Glutamatergic neuron (in vitro differentiated cells): ENCODE results near the gene AMN. TPM values are rescaled to one million over a fixed set of nuclear protein-coding genes. Genes with fewer than 3 reads are reported as not detected.

Source experiments
- DNase-seq: peaks from one replicate; pipeline ENCODE4 v3.0.0; 2022
- H3K27ac Mint-ChIP-seq: one replicate; pipeline ENCODE4 v1.8.0; 2020; ENCODE audit warnings: mild to moderate bottlenecking, mixed read lengths, inconsistent platforms; ENCODE audit not compliant: unreplicated experiment
- H3K27me3 Mint-ChIP-seq: one replicate; pipeline ENCODE4 v1.8.0; 2020; ENCODE audit warnings: mild to moderate bottlenecking, moderate library complexity, mixed read lengths, inconsistent platforms; ENCODE audit not compliant: unreplicated experiment
- H3K36me3 Mint-ChIP-seq: one replicate; pipeline ENCODE4 v1.8.0; 2020; ENCODE audit warnings: mild to moderate bottlenecking, mixed read lengths, inconsistent platforms; ENCODE audit not compliant: unreplicated experiment
- H3K4me1 Mint-ChIP-seq: one replicate; pipeline ENCODE4 v1.8.0; 2020; ENCODE audit warnings: mild to moderate bottlenecking, low read depth, mixed read lengths, inconsistent platforms; ENCODE audit not compliant: unreplicated experiment
- H3K4me3 Mint-ChIP-seq: one replicate; pipeline ENCODE4 v1.8.0; 2020; ENCODE audit warnings: mild to moderate bottlenecking, mixed read lengths, inconsistent platforms; ENCODE audit not compliant: unreplicated experiment
- H3K9me3 Mint-ChIP-seq: one replicate; pipeline ENCODE4 v1.8.0; 2020; ENCODE audit warnings: mild to moderate bottlenecking, moderate library complexity, mixed read lengths, inconsistent platforms; ENCODE audit not compliant: unreplicated experiment
- CTCF ChIP-seq: fragments of 200-600 bp; sonication (generic); IDR thresholded peaks from one replicate; pipeline ENCODE4 v1.5.0; 2021; ENCODE audit not compliant: partially characterized antibody, unreplicated experiment
- total RNA-seq: library from RNA; stranded (reverse); fragmentation: NEBNext Ultra II Directional; extraction: Animal tissue kit (Norgen Biotek cat#: 25700); gene quantifications from one replicate; pipeline ENCODE4 v1.2.1, GENCODE V29; 2021; ENCODE audit not compliant: unreplicated experiment

The AMN gene
- total RNA-seq, 1 donor from 2014 or later: 0.34 TPM

- Mint-ChIP-seq H3K4me3 (no peak overlapping the region), H3K27me3 (peaks cover 12% of the 10 kb centered on the region), H3K9me3 (peaks cover 10% of the 10 kb centered on the region), H3K27ac (no peak overlapping the region), H3K36me3 (no peaks in the 10 kb centered on the region), H3K4me1 (peaks cover 5% of the 10 kb centered on the region)
- no peak for DNase-seq
- no peak for TF ChIP-seq CTCF
Observed at GRCh38 chr14:102927878-102928411, 5.5 kb downstream of the AMN start.

GRCh38 chr14:102928412-102929240 lies 6.2 kb downstream of the AMN start:
- peak; percentile 76 for DNase-seq
- H3K9me3 Mint-ChIP-seq: peaks cover 10% of the 10 kb centered on the region
- TF ChIP-seq CTCF: no peak
- peaks cover 14% of the 10 kb centered on the region for H3K27me3 Mint-ChIP-seq
- H3K36me3 Mint-ChIP-seq: no peaks in the 10 kb centered on the region
- H3K4me1 Mint-ChIP-seq: peaks cover 5% of the 10 kb centered on the region
- no peak overlapping the region for H3K27ac Mint-ChIP-seq
- peak overlapping the region; percentile 70 for H3K4me3 Mint-ChIP-seq

- no peak overlapping the region for H3K27ac Mint-ChIP-seq
- no peaks in the 10 kb centered on the region for H3K36me3 Mint-ChIP-seq
- H3K9me3 Mint-ChIP-seq: peaks cover 10% of the 10 kb centered on the region
- no peak for TF ChIP-seq CTCF
- no peak overlapping the region for H3K4me3 Mint-ChIP-seq
- DNase-seq: no peak
- H3K4me1 Mint-ChIP-seq: peaks cover 5% of the 10 kb centered on the region
- peaks cover 14% of the 10 kb centered on the region for H3K27me3 Mint-ChIP-seq
Observed at GRCh38 chr14:102929241-102930137, 7.0 kb downstream of the AMN start.

GRCh38 chr14:102930138-102930752 lies 7.8 kb downstream of the AMN start:
- no peak overlapping the region for H3K4me3 Mint-ChIP-seq
- peaks cover 14% of the 10 kb centered on the region for H3K27me3 Mint-ChIP-seq
- peak; percentile 63 for DNase-seq
- H3K27ac Mint-ChIP-seq: no peak overlapping the region
- H3K36me3 Mint-ChIP-seq: no peaks in the 10 kb centered on the region
- peaks cover 10% of the 10 kb centered on the region for H3K9me3 Mint-ChIP-seq
- no peak for TF ChIP-seq CTCF
- peaks cover 5% of the 10 kb centered on the region for H3K4me1 Mint-ChIP-seq
